GM23248 (cell line): ENCODE data around the gene DOCK6.

Experiments
- EZH2 ChIP-seq: fragments of 200-600 bp; sonication (generic); IDR thresholded peaks from 2 replicates; pipeline ENCODE4 v1.6.1; 2018; ENCODE audit warnings: antibody characterized with exemption, mild to moderate bottlenecking; ENCODE audit not compliant: insufficient read depth, poor library complexity, severe bottlenecking
- EZH2phosphoT487 ChIP-seq: fragments of 200-600 bp; sonication (generic); IDR thresholded peaks from 2 replicates; pipeline ENCODE4 v1.6.1; 2018; ENCODE audit warnings: antibody characterized with exemption, moderate library complexity, mild to moderate bottlenecking, low read depth; ENCODE audit not compliant: insufficient read depth

DNA sequence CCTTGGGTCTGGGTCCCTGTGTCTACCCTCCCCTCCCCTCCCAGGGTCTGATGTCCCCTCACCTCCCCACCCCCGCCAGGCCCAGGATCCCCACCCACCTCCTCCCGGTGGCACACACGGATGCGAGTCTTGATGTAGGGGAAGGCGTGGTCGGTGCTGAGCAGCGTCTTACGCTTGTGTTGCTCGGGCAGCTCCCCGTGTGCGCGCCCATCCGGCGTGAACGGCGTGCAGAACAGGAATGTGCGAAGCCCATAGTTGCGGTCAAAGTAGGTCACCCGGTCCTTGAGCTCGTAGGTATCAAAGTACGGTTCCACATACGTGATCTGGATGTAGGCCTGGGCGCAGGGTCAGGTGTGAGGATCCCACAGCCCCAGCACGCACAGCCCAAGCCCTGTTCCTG is 60.5 kb downstream of the DOCK6 start:
- TF ChIP-seq EZH2 (no peak), EZH2phosphoT487 (no peak)
